IMR-90 (cell line): ENCODE measurements around the gene SETX. TPM values are rescaled to one million over a fixed set of nuclear protein-coding genes. Genes with fewer than 3 reads are reported as not detected.

Source experiments
- ATAC-seq: fragments of 200-7000 bp; cut with Tn5 transposase; 2 replicates; pipeline ENCODE4 v1.9.1; 2020; ENCODE audit warnings: low read depth, mild to moderate bottlenecking, moderate library complexity
- BruUV-seq: library from RNA; stranded (reverse); fragments of 400-500 nt; replicated peaks from 2 replicates; lab custom pipeline; 2021; lab: Mats Ljungman, UMichigan
- CTCF ChIA-PET: fragments of 300-600 bp; formaldehyde crosslinking; extraction: SDS; loops from one replicate; lab custom pipeline; 2021; ENCODE audit warnings: antibody characterized with exemption; lab: Yijun Ruan, JAX
- POLR2A ChIA-PET: fragments of 300-600 bp; sonication (Branson Sonifier 250); formaldehyde crosslinking; loops from one replicate; lab custom pipeline; 2022; ENCODE audit warnings: antibody characterized with exemption; ENCODE audit not compliant: unreplicated experiment; lab: Charles Lee
- DNase-seq: peaks from one replicate; pipeline ENCODE4 v3.0.0; 2013
- H2AFZ ChIP-seq: replicated peaks from 2 replicates; pipeline ENCODE3; 2013; ENCODE audit warnings: low read length, mild to moderate bottlenecking; ENCODE audit not compliant: poor library complexity
- H2AK5ac ChIP-seq: 2 replicates; pipeline ENCODE4 v1.6.1; 2013; ENCODE audit warnings: low read depth, low read length, inconsistent platforms
- H2AK9ac ChIP-seq: replicated peaks from 2 replicates; pipeline ENCODE3; 2013; ENCODE audit warnings: mild to moderate bottlenecking, low read depth, low read length, moderate library complexity; ENCODE audit not compliant: poor library complexity
- H2BK120ac ChIP-seq: 2 replicates; pipeline ENCODE4 v1.6.1; 2013; ENCODE audit warnings: low read depth, low read length, inconsistent platforms
- H2BK15ac ChIP-seq: 3 replicates; pipeline ENCODE4 v1.6.1; 2013; ENCODE audit warnings: low read depth, low read length, inconsistent platforms
- H2BK20ac ChIP-seq: 2 replicates; pipeline ENCODE4 v1.6.1; 2013; ENCODE audit warnings: low read depth, mild to moderate bottlenecking, inconsistent platforms, low read length, moderate library complexity
- H2BK5ac ChIP-seq: 2 replicates; pipeline ENCODE4 v1.6.1; 2013; ENCODE audit warnings: mild to moderate bottlenecking, low read depth, low read length, inconsistent platforms; ENCODE audit not compliant: poor library complexity, severe bottlenecking
- H3K14ac ChIP-seq: replicated peaks from 2 replicates; pipeline ENCODE4 v1.6.1; 2013; ENCODE audit warnings: low read depth, low read length, inconsistent platforms
- H3K18ac ChIP-seq: 2 replicates; pipeline ENCODE4 v1.6.1; 2013; ENCODE audit warnings: low read depth, low read length, control low read depth
- H3K23ac ChIP-seq: 2 replicates; pipeline ENCODE4 v1.6.1; 2013; ENCODE audit warnings: low read depth, low read length, inconsistent platforms
- H3K27ac ChIP-seq: 2 replicates; pipeline ENCODE4 v1.5.1; 2013; ENCODE audit warnings: mild to moderate bottlenecking, control low read depth, low read length; ENCODE audit not compliant: insufficient read depth
- H3K27me3 ChIP-seq: 2 replicates; pipeline ENCODE4 v1.6.1; 2013; ENCODE audit warnings: low read length; ENCODE audit not compliant: control insufficient read depth, insufficient read depth
- H3K36me3 ChIP-seq: 2 replicates; pipeline ENCODE4 v1.6.1; 2013; ENCODE audit warnings: low read length, mixed read lengths; ENCODE audit not compliant: control insufficient read depth, insufficient read depth
- H3K4ac ChIP-seq: 2 replicates; pipeline ENCODE4 v1.6.1; 2013; ENCODE audit warnings: low read depth, low read length, inconsistent platforms
- H3K4me1 ChIP-seq: 2 replicates; pipeline ENCODE4 v1.6.1; 2013; ENCODE audit warnings: low read length, mixed read lengths; ENCODE audit not compliant: control insufficient read depth, insufficient read depth
- H3K4me2 ChIP-seq: 2 replicates; pipeline ENCODE4 v1.6.1; 2013; ENCODE audit warnings: low read depth, mild to moderate bottlenecking, control low read depth, low read length, moderate library complexity
- H3K4me3 ChIP-seq: 2 replicates; pipeline ENCODE4 v1.5.1; 2013; ENCODE audit warnings: low read depth, mild to moderate bottlenecking, control low read depth, low read length, moderate library complexity; ENCODE audit not compliant: insufficient read depth
- H3K56ac ChIP-seq: 2 replicates; pipeline ENCODE4 v1.6.1; 2013; ENCODE audit warnings: low read length, inconsistent platforms; ENCODE audit not compliant: insufficient read depth; ENCODE audit errors: extremely low read depth
- H3K79me1 ChIP-seq, 2 experiments: 2 replicates each; pipeline ENCODE4 v1.6.1; 2013; ENCODE audit warnings: low read length in 2 of 2, inconsistent platforms in 1 of 2, low read depth in 1 of 2
- H3K9ac ChIP-seq: 2 replicates; pipeline ENCODE4 v1.6.1; 2013; ENCODE audit warnings: low read depth, low read length, control low read depth
- H3K9me1 ChIP-seq: 2 replicates; pipeline ENCODE4 v1.6.1; 2013; ENCODE audit warnings: low read length, inconsistent platforms; ENCODE audit not compliant: insufficient read depth
- H3K9me3 ChIP-seq: 2 replicates; pipeline ENCODE4 v1.6.1; 2013; ENCODE audit warnings: low read length; ENCODE audit not compliant: control insufficient read depth, insufficient read depth
- H4K20me1 ChIP-seq: 2 replicates; pipeline ENCODE4 v1.6.1; 2013; ENCODE audit warnings: low read length, inconsistent platforms; ENCODE audit not compliant: insufficient read depth
- H4K5ac ChIP-seq: 2 replicates; pipeline ENCODE4 v1.6.1; 2013; ENCODE audit warnings: mild to moderate bottlenecking, low read depth, low read length, control low read depth
- H4K8ac ChIP-seq, 2 experiments: 2 replicates each; pipeline ENCODE4 v1.6.1; 2013; ENCODE audit warnings: low read depth in 2 of 2, low read length in 2 of 2, control low read depth in 1 of 2, inconsistent platforms in 1 of 2
- H4K91ac ChIP-seq: 2 replicates; pipeline ENCODE4 v1.6.1; 2013; ENCODE audit warnings: low read depth, low read length, inconsistent platforms; ENCODE audit not compliant: insufficient read depth
- BHLHE40 ChIP-seq: fragments of 150-350 bp; IDR thresholded peaks from 2 replicates; pipeline ENCODE4 v1.6.1; 2016; ENCODE audit warnings: mild to moderate bottlenecking, low read depth, low read length
- MAFK ChIP-seq: IDR thresholded peaks from 2 replicates; pipeline ENCODE4 v1.6.1; 2012; ENCODE audit warnings: low read depth, low read length, improper control_type of control experiment
- NFE2L2 ChIP-seq: fragments of 150-350 bp; IDR thresholded peaks from 2 replicates; pipeline ENCODE4 v1.6.1; 2016; ENCODE audit warnings: low read depth, mild to moderate bottlenecking, low read length
- POLR2A ChIP-seq: IDR thresholded peaks from 2 replicates; pipeline ENCODE4 v1.6.1; 2012; ENCODE audit warnings: mild to moderate bottlenecking, low read depth, low read length
- RAD21 ChIP-seq: IDR thresholded peaks from 2 replicates; pipeline ENCODE4 v1.6.1; 2012; ENCODE audit warnings: low read length, improper control_type of control experiment
- RCOR1 ChIP-seq: IDR thresholded peaks from 2 replicates; pipeline ENCODE4 v1.6.1; 2012; ENCODE audit warnings: mild to moderate bottlenecking, low read length, improper control_type of control experiment; ENCODE audit not compliant: insufficient replicate concordance
- RFX5 ChIP-seq: IDR thresholded peaks from 2 replicates; pipeline ENCODE4 v1.8.0; 2012; ENCODE audit warnings: low read depth, mild to moderate bottlenecking, low read length, moderate library complexity
- SMC3 ChIP-seq: fragments of 150-350 bp; IDR thresholded peaks from 2 replicates; pipeline ENCODE4 v1.6.1; 2016; ENCODE audit warnings: low read depth, mild to moderate bottlenecking, antibody characterized with exemption, low read length, moderate library complexity
- WGBS, 2 experiments: methylation state at CpG; one replicate each; pipeline versions ENCODE4 v1.1.5 to v1.1.7; 2013; ENCODE audit warnings: missing lambda C conversion rate in 2 of 2; ENCODE audit not compliant: insufficient read length in 1 of 2; ENCODE audit errors: extremely low coverage in 2 of 2; 5-methylcytosine and 5-hydroxymethylcytosine counted together
- dilution Hi-C: fragments of 300-500 bp; cut with HindIII; formaldehyde crosslinking; loops from one replicate; pipeline ENCODE4 v1.14.3; 2018; ENCODE audit warnings: low sequenced_read_pairs; ENCODE audit not compliant: unreplicated experiment
- in situ Hi-C: fragments of 300-500 bp; cut with MboI; formaldehyde crosslinking; loops from 3 replicates; pipeline ENCODE4 v1.14.3; 2019; ENCODE audit warnings: low sequenced_read_pairs, inconsistent platforms, mixed read lengths
- intact Hi-C: fragments of 100-400 bp; cut with micrococcal nuclease; formaldehyde crosslinking; loops from 2 replicates; pipeline ENCODE4 v1.10.0; 2022
- polyA plus RNA-seq, 3 experiments: library from polyadenylated mRNA; depleted of rRNA; stranded (reverse); fragments of >200 nt; gene quantifications; 2 replicates each; pipeline ENCODE4 v1.2.3, GENCODE V29; 2012; ENCODE audit warnings: low replicate concordance in 1 of 3
- total RNA-seq: library from RNA; depleted of rRNA; stranded (reverse); fragments of >200 nt; gene quantifications from 2 replicates; pipeline ENCODE4 v1.2.3, GENCODE V29; 2012
- TF ChIP-seq, protein P1 (sequence below): conservative IDR thresholded peaks from 2 replicates; pipeline ENCODE4 v1.5.1; 2012; ENCODE audit warnings: mild to moderate bottlenecking, low read depth, low read length, improper control_type of control experiment

Gene SETX
- total and polyA plus RNA-seq, 2 of the 4 experiments (the other 2 are of a cell fraction), result 13.1 to 55.0 TPM

DNA sequence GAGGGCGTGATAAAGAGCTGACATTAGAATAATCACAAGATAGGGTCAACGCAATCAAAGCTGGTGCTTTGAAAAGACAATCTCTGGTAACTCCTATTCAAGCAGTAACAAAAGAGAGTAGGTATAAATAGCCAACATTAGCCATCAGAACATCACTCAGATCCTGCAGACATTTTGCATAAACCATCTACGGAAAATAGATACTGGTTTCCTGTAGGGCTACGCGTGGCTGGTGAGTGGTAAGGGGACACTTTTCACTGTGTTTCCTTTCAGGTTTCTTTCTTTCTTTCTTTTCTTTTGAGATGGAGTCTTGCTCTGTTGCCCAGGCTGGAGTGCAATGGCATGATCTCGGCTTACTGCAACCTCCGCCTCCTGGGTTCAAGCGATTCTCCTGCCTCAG is 29.6 kb upstream of the SETX start:
- Histone ChIP-seq H3K56ac (no peak overlapping the region), H4K8ac (no peak overlapping the region), H3K4me2 (no peak overlapping the region), H4K91ac (no peak overlapping the region), H3K23ac (no peak overlapping the region), H3K36me3 (peaks cover 42% of the 10 kb centered on the region), H3K4ac (no peak overlapping the region), H4K20me1 (no peaks in the 10 kb centered on the region; the same call in 1 of the 2 replicates), H3K14ac (no peak overlapping the region), H3K9me1 (no peaks in the 10 kb centered on the region), H3K27ac (no peak overlapping the region), H3K18ac (no peak overlapping the region), H3K4me1 (no peaks in the 10 kb centered on the region), H3K79me1 (peaks cover 0 to 4% of the 10 kb centered on the region in 2 experiments; a peak in 2 of 4 replicates), H4K5ac (no peak overlapping the region), H2BK15ac (no peak overlapping the region), H3K27me3 (no peaks in the 10 kb centered on the region), H2AK5ac (no peak overlapping the region), H2BK120ac (no peak overlapping the region), H3K9ac (no peak overlapping the region), H2AFZ (no peak overlapping the region), H2BK5ac (no peak overlapping the region), H2AK9ac (no peak overlapping the region), H3K4me3 (no peak overlapping the region), H3K9me3 (no peaks in the 10 kb centered on the region), H2BK20ac (no peak overlapping the region)
- BruUV-seq, result no TSS peak
- intact Hi-C loops, result no loop called here
- ATAC-seq (no peak), DNase-seq (no peak)
- TF ChIP-seq BHLHE40 (no peak), POLR2A (no peak), RFX5 (no peak), SMC3 (no peak), RCOR1 (no peak), NFE2L2 (no peak), RAD21 (no peak), MAFK (no peak)
- TF ChIP-seq, protein P1, sequence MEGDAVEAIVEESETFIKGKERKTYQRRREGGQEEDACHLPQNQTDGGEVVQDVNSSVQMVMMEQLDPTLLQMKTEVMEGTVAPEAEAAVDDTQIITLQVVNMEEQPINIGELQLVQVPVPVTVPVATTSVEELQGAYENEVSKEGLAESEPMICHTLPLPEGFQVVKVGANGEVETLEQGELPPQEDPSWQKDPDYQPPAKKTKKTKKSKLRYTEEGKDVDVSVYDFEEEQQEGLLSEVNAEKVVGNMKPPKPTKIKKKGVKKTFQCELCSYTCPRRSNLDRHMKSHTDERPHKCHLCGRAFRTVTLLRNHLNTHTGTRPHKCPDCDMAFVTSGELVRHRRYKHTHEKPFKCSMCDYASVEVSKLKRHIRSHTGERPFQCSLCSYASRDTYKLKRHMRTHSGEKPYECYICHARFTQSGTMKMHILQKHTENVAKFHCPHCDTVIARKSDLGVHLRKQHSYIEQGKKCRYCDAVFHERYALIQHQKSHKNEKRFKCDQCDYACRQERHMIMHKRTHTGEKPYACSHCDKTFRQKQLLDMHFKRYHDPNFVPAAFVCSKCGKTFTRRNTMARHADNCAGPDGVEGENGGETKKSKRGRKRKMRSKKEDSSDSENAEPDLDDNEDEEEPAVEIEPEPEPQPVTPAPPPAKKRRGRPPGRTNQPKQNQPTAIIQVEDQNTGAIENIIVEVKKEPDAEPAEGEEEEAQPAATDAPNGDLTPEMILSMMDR, result no peak
- CTCF ChIA-PET, result no interaction called here
- dilution Hi-C loops, result no loop called here
- POLR2A ChIA-PET, result no interaction called here
- WGBS, 2 experiments, result no CpG with 5 or more reads among the region's 8 CpGs
- in situ Hi-C loops, result no loop called here
